AG09309 (cell line): ENCODE results near the gene ADAM19.

Experiments used
- DNase-seq: peaks from one replicate; pipeline ENCODE4 v3.0.0-alpha.2; 2010; ENCODE audit warnings: low read depth
- H3K4me3 ChIP-seq: 2 replicates; pipeline ENCODE4 v1.5.1; 2011; ENCODE audit warnings: mild to moderate bottlenecking, low read depth, low read length, moderate library complexity; ENCODE audit not compliant: control insufficient read depth
- CTCF ChIP-seq: IDR thresholded peaks from 2 replicates; pipeline ENCODE4 v1.5.1; 2011; ENCODE audit warnings: mild to moderate bottlenecking, low read depth, low read length, inconsistent platforms; ENCODE audit not compliant: insufficient read depth, control insufficient read depth; ENCODE audit errors: missing control alignments

Gene ADAM19

DNA sequence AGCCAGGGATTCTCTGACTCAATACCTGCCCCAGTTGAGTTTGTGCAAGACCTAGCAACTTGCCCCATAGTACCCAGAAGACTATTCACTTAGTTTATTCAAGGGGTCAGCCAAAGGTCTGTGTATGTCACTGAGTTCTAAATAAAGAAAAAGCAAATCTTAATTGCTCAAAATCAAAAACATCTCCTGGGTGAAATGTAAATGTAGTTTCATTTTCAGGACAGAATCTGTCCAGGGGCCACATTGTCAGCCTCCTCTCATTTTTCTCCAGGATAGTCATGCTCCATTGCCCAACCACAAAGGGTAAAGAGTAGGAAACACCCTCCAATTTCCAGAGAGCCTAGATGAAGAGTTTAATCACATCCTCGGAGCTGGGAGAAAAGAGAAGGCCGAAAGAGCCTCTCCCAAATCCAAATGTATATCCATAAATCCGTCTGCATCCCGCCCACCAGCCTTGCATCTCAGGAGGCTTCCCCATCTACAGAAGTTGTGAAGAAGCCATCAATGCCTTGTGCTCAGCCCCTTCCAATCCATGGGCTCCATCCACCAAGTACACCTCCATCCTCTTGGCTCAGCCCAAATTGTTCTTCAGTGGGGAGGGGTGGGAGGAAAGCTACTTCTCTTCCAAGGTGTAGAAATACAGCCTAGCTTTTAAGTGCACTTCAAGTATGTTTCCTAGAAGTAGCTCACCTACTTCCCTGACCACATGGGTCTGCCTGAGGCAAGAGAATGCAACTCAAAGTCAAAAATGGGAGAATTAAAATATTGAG is 26.9 kb downstream of the ADAM19 start:
- no peak for TF ChIP-seq CTCF
- peak; percentile 95 for DNase-seq
- H3K4me3 ChIP-seq: peak overlapping the region; percentile 20

GRCh38 chr5:157547941-157548512 is 27.5 kb downstream of the ADAM19 start:
- TF ChIP-seq CTCF: no peak
- H3K4me3 ChIP-seq: no peak overlapping the region

DNA sequence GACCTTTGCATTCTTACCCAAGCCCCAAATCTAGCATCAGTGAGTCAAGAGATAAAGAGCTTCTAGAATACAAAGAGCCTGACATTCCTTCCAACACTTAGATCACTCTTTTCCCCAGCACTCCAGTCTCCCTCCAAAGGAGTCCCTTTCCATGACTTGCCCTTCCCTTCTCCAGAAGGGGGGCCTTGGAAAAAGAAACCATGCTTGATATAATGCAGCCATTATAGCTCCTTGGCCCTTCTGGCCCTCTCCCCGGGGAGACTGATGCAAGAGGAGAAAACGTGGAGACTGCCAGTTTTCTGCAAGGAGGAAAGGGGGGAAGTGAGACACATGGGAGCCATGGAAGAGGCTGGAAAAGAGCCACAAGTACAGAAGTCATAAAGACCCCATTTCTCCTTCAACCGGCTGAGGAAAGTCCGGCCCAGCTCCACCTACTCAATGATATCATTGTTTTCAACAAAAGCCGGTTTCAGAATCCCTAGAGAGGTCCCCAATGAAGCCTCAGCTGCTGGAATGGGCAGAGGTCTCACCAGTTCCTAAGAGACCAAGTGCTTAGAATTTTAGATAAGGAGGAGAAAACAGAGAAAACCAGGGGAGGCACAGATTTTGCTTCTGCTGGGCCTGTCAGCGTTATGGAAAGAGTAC is 29.0 kb downstream of the ADAM19 start:
- TF ChIP-seq CTCF: no peak
- no peak for DNase-seq
- no peak overlapping the region for H3K4me3 ChIP-seq

More at GRCh38 chr5:157547941-157548512, 27.5 kb downstream of the ADAM19 start:
- no peak for DNase-seq

DNA sequence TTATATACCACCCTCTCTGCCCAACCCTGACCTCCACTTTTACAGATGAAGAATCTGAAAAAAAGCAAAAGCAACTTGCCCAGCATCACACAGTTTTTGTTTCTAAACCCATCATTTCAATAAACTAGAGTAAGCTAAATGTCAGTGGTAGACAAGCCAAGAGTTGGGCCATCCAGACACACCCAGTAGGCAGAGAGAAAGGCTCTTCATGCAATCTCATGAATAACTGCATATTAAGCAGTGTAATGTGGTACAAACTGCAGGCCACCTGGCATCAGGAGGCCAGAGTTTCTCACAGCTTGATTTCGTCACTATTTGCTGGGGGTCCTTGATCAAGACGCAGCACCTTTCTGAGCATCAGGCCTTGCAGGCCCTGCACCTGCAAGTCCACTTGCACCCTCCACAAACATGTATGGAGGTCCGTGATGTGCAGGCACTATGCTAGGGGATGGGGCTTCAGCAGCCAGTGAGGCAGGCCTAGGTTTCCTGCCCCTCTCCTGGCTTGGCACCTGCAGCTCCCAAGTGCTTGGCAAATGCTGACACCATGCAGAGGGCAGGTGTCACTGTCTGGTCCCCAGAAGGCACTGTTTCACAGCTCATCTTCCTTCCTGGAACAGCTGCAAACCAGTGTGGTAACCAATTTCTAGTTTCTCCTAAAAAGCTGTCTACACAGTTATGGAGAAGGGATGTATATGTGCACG is 29.8 kb downstream of the ADAM19 start:
- TF ChIP-seq CTCF: no peak
- no peak overlapping the region for H3K4me3 ChIP-seq
- no peak for DNase-seq

DNA sequence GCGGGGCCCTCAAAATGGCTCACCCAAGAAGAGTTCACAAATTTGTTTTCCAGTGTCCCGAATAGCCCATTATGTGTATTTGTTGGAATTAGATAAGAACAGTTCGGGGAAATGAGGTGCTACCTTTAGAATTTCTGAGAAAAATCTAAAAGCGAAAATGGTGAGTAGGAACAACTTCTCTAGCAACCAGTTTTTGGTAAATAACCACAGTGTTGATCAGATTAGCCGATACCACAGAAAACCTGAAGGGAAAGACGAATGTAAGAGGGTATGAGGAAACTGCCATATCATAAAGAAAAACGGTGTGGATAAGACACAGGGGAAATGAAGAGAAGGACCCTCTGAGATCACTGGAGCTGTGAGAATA is 31.0 kb downstream of the ADAM19 start:
- DNase-seq: no peak
- H3K4me3 ChIP-seq: no peak overlapping the region
- TF ChIP-seq CTCF: no peak

- no peak for TF ChIP-seq CTCF
- no peak overlapping the region for H3K4me3 ChIP-seq
- DNase-seq: no peak
These were observed 31.6 kb downstream of the ADAM19 start for GRCh38 chr5:157543825-157544622.
